GM21423 (cell line): ENCODE measurements around the gene OSBP2.

Experiments
- ATAC-seq: cut with Tn5 transposase; IDR thresholded peaks from one replicate; pipeline ENCODE4 v1.9.1; 2021; ENCODE audit warnings: mild to moderate bottlenecking, moderate library complexity; ENCODE audit not compliant: unreplicated experiment

The OSBP2 gene

DNA sequence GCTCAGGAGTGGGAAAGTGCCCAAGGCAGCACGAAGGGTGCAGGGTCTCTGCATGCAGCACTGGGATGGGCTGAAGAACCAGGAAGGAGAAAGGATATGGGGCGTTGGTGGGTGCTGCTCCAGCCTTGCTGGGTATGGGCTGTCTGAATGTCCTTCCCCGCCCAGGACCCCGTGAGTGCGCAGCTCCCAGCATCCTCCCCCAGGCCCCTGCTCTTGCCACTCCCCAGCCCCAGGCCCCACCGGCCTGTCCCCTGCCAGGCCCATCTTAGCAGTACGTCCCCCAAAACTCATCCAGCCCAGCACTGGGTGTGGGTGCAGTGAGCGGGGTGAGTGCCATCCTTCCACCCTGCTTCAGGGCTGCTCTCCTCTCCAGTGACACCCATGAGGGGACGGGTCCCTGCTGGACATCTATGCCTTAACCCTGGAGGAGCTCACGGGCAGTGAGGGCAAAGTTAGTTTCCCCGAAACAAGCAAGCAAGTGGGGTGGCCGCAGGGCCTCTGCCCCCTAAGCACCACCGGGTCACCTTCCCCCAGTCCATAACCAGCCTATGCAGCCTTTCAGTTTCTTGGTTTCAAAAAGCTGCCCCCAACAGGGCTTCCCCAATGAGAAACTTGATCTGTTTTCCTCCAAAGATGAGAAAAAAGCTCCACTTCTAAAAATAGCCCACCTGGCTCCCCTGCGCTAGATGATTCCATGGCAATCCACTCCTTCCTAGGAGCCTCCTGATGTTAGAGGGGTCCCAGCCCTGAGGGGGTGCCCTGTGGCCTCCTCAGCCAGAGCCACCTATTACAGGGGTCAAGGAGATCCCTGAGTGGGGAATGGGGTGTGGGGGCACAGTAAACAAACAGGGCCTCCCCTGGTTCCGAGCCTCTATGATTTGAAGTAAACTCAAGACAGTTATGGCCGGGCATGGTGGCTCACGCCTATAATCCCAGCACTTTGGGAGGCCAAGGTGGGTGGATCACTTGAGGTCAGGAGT is 170.1 kb downstream of the OSBP2 start:
- ATAC-seq = no peak

DNA sequence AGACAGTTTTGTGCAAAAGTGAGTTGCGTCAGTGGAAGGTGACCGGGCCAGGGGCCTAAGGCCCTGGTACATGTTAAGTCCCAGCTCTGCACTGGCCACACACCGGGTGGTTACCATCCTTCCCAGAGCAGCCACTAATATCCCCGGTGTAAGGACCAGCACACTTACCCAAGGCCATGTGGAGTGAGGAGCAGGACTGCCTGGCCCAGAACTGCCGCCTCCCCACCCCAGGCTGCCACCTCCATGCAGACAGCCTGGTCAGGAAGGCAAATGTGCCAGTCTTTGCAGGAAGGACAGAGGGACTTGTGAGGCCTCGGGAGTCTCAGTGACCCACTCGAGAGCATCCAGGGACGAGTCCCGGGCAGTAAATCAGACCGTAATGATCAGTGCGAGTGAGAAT is 171.0 kb downstream of the OSBP2 start:
- ATAC-seq = no peak

DNA sequence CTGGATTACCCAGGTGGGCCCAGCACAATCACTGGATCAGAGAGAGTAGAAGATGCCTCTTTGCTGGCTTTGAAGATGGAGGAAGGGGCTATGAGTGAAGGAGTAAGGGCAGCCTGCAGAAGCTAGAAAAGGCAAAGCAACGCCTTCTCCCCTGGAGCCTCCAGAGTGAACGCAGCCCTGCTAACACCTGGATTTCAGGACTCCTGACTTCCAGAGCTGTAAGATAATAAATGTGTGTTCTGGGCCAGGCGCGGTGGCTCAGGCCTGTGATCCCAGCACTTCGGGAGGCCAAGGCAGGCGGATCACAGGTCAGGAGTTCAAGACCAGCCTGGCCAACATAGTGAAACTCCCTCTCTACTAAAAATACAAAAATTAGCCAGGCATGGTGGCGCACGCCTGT is 171.5 kb downstream of the OSBP2 start:
- ATAC-seq = no peak

DNA sequence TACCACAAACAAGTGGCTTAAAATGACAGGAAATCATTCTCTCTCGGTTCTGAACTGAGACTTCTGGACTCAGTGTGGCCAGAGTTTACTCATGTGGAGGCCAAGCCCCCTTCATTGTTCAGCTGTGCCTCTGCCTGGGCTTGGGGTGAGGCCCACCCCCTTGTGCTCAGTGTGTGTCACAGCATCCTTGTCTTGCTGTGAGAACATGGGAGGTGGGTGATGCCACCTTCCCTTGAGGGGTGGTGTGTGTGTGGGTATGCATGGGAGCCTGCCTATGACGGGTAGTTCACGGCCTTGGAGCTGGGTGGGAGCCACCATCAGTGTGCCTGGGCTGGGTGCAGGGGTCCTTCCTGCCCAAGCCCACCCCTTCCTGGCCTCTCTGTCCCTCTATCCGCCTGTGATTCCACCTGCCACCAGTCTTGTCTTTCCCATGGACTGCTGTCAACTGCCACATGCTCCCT is 172.2 kb downstream of the OSBP2 start:
- no peak for ATAC-seq

DNA sequence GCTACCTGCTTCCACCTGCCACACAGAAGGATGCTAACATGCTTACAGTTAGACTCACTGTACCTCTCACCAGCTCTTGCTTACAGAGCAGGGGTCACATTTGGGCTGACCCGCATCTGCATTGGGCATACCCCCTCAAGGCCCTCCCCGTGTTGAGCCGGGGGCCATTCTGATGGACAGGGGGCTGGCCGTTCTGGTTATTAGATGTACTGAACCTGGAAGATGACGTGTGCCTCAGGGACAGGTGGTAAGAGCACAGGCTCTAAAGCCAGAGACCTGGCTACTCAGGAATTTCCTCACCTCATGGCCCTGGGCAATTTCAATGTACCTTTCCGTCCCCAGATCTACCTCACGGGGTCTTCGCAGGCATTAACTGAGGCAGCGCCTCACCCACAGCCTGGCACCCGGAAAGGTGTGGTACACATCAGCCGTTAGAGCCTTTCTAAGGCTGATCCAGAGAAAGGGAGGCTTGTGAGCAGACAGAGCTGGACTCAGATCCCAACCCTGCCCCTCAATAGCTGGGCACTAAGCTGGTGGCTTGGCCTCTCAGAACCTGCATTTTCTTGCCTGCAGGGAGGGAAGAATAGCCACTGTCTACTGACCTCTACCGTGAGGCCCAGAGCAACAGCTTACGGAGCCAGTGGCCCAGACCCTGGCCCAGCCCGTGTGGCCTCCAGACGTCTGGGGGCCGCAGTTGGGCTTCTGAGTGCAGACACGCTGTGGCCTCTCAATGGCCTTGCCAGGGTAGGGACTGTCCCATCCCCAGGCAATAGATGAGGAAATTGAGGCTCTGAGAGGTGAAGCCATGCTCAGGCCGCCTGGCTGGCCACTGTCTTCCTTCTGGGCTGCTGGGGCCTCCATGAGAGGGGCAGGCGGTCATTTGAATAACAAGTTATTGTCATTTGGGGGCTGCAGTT is 173.3 kb downstream of the OSBP2 start:
- no peak for ATAC-seq

DNA sequence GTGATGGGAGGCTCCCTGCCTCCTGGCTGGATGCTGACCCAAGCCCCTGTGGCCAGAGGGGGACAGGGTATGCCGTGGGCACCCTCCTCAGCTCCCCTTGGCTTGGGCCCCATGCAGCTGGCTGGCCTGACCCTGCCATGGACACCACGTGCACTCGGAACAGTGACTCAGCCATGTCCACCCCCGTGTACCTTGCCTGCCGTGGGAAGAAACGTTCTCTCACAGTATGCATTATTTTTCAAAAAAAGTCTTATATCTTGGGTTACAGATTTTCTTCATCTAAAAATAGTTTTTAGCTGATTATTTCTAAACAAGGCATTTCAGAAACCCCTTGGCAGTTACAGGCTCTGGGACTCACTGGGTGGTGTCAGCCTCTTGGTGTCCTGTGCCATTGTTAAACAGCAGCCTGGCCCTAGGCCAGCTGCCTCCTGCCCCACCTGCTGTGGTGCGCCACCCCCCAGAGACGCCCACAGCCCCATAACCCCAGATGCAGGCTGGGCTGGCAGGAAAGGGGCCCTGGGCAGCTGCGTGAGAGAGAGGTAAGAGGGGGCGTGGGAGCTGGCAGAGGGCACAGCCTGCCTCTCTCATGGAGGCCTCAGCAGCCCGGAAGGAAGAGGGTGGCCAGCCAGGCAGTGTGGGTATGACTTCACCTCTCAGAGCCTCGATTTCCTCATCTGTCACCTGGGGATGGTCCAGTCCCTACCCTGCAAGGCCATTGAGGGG is 174.2 kb downstream of the OSBP2 start:
- no peak for ATAC-seq

DNA sequence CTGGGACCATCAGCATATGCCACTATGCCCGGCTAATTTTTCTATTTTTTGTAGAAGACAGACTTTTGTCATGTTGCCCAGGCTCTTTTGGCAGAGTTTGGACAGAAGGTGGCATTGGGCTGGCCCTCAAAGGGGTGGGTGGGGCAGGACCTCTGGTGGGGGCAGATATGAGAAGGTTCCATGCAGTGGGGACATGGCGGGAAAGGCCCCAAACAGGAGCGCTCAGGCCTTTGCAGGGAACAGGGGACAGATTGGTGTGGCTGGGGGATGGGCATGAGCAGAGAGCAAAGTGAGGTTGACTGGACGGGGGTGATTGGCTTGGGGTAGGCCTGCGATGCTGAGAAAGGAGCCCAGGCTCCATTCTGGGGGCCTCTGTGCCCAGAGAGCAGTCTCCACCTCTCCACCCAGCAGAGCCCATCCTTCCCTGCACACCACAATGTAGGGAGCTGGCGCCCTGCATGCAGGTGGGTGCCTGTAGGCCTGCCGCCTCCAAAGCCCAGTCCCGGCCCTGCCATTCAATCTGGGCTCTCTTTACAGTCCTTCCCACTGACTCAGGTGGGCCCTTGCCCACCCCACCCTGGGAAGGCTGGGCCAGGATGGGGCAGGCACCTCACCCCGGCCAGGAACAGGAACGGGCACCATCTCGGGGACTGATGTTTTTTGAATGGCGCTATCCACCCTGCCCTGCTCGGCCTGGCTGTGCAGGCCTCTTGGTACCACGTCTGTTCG is 175.2 kb downstream of the OSBP2 start:
- ATAC-seq = no peak

DNA sequence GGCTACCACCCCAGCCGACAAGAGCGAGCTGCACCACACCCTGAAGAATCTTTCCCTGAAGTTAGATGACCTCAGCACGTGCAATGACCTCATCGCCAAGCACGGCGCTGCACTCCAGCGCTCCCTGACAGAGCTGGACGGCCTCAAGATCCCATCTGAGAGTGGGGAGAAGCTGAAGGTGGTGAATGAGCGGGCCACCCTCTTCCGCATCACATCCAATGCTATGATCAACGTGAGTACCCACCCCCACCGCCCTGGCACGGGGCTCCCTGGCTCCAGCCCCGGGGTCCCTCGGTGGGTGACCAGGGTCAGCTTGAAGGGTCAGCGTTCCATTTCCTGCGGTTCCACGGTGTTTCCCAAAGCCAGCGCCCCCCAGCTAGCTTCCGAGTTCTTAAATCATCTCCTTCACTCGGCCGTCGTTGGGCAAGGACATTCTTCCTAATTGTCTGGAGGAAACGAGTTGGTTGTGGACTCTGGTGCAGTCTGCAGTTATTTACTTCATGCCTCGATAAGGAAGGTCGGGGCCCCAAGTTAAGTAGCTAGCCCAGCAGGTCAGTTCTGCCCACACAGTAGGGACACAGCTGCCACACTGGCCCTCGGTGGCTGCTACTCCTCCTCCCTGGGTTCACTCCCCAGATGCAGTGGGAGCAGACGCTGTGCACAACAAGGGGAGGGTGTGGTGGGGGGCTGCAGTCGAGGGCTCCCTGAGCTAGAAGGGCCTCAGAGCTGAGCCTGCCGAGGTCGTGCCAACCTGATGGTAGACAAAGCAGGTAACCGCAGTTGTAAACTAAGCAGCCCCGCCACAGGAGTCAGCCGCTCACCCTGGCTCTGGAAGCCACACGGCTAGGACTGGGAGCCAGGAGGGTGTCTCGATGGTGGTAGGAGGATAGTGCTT is 176.0 kb downstream of the OSBP2 start:
- no peak for ATAC-seq

DNA sequence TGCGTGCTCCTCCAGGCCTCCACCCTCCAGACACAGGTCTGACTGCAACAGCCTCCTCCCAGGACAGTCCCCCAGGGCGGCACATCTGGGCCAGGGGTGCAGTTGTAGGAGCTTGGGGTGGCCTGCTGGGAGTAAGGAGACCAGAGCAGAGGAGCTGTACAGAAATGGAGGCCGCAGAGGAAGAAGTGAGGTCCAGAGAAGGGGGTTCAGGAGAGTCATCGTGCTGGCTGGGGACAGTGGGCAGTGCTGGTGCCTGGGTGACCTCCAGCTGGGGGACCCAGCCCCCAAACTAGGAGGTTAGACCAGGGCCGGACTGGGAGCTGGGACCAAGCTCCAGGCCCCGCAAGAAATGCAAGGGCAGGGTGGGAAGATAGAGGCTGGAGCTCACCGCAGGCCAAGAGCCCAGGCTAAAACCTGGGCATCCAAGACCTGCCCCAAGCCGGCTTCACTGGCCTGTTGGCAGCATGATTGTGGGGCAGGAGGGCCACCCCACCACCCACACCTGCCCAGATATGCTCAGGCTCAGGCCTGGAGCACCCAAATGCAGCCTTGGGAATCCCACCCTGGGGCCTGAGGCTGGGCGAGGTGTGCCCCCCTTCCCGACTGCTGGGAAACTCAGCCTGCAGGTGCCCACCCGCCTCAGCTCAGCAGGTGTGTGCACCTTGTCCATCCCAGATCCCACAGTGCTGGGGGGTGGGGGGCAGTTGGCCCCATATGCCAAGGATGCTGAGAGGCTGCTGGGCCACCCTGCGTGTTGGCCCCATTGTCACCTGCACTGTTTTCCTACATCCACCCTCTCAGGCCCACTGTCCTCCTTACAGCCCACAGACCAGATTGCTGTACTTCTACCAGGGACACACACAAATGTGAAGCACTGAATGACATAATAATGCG is 177.0 kb downstream of the OSBP2 start:
- no peak for ATAC-seq

DNA sequence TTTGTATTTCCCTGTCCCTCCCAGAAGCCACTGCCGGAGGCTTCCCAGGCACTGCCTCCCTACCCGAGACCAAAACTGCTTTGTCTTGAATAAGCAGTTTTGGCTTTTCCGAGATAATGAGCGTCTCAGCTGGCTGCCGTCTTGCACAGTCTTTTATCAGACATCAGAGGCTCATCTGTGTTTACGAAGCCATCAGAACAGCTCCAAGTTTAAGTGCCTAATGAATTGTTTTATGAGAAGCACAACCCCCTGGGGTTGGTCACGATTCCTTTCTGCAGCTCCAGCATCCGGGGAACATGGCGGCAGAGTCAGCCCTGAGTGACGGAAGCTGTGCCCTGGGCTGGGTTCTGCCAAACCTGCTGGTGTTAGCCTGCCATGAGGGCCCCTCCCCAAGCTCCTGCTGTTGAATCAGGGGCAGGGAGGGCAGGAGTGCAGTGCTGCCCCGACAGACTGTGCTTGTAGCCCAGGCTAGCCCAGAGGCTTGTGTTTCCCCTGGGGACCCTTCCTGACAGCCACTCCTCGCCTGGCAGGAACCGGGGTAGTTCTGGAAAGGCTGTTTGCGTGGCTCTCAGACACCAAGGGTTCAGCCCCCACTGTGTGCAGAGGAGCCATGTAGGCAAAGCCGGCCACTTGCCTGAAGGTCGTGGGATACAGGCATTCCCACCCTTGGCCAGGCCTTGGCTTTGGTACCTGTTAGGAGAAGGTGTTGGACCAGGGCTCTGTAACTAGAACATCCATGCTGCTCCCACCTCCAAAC is 177.8 kb downstream of the OSBP2 start:
- ATAC-seq = no peak

DNA sequence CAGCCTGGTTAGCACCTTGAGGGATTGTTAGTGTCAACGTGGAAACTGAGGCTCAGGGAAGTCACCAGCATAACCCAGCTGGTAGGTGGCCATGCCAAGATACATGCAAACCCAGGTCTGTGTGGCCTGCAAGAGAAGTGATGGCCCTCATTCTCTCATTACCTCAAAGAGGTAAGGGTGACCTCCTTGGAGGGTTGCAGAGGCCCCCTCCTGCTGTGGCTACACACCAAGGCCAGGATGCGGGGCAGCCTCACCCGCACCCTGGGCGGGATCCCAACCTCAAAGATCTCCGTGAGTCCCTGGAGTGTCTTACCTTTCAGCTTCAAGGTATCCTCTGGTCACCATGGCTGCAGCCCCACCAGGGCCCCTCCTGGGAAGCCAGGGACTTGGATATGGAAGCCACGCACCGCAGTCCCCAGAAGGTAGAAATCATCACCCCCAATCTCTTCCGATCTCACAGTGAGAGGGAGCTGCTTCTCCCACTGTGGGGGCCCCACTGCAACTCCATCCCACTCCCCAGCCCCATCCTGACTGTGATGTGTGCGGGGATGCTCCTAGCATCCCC is 178.5 kb downstream of the OSBP2 start:
- ATAC-seq = no peak

DNA sequence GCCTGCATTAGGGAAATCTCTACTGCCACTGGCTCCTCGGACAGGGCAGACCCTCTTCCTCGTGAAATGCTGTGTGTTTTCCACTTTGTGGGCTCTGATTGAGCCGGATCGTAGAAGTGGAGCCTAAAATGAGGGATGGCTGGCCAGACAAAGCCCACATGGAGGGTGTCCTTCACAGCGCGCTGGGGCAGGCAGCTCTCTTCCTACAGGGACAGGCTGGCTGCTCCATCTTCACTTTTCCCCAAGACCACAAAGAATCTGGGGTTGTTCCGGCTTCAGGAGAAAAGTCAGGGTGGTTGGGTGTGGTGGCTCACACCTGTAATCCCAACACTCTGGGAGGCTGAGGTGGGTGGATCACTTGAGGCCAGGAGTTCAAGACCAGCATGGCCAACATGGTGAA is 179.0 kb downstream of the OSBP2 start:
- ATAC-seq = no peak

DNA sequence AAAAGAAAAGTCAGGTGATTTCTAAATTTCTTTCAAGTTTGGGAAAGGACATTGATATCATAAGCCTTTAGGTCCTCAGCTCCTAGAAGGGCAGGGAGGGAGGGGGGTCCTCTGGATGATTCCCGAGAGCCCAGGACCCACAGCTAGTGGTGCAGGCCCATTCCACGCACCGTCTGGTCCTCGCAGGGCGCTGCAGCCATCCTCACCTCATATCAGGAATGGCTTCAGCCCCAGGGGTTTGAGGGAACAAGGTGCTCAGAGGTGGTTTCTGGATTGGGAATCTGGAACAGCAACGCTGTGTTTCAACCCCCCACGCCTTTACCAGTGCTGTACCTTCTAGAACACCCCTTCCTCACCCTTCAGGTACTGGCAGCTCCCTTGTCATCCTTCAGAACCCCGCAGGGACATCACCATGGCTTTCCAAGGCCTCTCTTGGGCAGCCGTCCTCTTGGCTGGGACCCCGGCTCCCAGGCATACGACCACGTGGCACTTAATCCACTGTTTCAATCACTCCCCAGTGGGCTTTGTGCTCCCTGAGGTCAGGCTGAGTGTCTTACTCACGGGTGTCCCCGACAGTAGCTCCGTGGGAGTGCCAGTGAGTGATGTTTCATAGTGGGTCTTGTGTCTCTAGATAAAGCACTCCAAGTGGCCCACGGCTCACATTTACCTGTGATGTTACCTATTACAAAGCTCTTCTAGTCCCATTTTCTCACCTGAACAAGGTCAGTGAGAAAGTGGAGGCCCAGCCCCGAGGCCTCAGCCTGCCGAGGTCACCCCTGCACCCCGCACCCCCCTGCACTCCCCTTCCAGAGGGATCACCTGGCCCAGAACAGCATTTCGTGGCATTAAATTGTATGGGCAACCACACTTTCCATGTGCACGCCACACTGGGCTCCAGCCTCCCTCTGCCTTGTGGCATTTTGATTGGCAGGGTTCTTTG is 180.0 kb downstream of the OSBP2 start:
- no peak for ATAC-seq

DNA sequence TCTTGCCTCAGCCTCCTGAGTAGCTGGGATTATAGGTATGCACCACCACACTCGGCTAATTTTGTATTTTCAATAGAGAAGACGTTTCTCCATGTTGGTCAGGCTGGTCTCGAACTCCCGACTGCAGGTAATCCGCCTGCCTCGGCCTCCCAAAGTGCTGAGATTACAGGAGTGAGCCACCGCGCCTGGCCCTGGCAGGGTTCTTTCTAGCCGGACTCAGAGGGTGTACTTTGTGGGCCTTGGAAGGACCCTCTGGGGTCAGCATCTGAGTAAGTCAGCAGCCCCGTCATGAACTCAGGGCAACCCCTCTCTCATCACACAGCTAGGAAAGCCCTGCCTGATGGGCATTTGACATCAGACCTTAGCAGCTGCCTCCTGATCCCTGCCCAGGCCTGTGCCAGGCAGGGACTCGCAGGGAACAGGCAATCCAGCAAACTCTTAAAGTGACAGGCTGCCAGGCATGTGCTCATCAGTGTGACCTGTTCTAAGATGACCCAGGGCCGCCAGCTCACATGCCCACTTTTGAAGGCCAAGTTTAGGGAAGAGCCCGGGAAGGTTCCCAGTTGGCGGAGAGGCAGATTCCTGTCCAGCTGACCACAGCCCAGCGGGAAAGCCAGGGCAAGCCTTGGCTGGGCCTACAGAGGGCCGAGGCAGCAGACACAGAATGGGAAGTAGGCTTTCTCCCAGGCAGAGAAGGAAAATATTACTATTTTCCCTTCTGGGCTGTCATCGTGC is 181.0 kb downstream of the OSBP2 start:
- no peak for ATAC-seq

DNA sequence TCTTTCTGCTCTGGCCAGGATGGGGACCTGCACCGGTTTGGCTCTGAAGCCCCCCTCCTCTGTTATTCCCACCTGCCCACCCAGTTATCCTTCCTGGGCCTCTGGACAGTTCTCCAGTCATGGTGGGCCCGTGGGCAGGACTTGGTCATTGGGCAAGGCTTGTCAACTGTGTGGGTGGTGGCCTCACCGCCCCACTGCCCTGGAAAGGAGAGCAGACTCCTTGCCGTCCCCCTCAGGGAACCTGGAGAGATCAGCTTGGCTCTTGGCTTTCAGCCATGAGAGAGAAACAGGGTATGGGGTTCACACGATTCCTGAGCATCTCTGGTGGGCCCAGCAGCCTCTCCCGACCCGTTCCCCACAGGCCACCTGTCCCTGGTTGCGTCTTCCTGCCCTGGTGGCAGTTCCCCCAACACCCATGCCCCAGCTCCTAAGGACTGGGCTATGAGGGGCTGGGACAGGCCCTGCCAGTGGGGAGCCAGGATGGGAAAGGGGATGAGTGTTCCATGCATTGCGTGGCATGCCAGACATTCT is 181.6 kb downstream of the OSBP2 start:
- no peak for ATAC-seq
